GM18526 (cell line): ENCODE measurements around the gene ZNF280A.

ENCODE experiments used
- POLR2A ChIP-seq: IDR thresholded peaks from 3 replicates; pipeline ENCODE4 v1.6.1; 2011; ENCODE audit not compliant: insufficient read length; ENCODE audit errors: extremely low read depth

The ZNF280A gene

GRCh38 chr22:22527312-22527711, 7.2 kb upstream of the ZNF280A start:
- no peak for TF ChIP-seq POLR2A

GRCh38 chr22:22526125-22526912, 6.2 kb upstream of the ZNF280A start:
- TF ChIP-seq POLR2A = no peak

DNA sequence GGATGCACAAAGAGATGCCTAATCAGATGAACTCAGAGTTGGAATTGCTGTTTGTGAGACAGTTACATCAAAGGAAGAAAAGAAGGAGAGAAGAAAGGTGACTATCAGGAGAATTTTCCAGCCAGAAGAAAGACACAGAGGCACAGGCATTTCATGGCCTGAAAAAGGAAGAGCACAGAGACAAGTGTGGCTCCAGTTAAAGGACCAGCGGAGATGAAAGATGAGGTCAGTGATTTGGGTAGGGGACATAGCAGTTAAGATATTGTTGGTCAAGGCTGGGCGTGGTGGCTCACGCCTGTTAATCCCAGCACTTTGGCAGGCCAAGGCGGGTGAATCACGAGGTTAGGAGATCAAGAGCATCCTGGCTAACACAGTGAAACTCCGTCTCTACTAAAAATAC, 3.4 kb upstream of the ZNF280A start:
- TF ChIP-seq POLR2A = no peak

GRCh38 chr22:22521631-22522030, 1.6 kb upstream of the ZNF280A start:
- TF ChIP-seq POLR2A = no peak

- TF ChIP-seq POLR2A = no peak
Measured at GRCh38 chr22:22520667-22521602, 865 bp upstream of the ZNF280A start.

DNA sequence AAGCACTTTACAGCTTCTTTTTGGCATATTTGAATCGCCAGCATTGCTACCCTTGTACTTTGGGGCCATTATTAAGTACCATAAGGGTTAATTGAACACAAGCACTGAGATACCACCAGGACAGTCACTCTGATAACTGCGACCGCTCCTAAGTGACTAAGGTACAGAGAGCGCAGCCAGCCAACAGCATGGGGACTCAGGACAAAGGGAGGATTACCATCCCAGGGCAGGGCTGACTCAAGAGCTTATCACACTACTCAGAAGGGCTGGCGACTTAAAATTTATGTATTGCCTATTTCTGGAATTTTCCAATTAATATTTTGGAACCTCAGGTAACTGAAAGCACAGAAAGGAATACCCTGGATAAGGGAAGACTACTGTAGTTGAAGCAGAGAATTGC, 479 bp downstream of the ZNF280A start:
- TF ChIP-seq POLR2A = no peak

DNA sequence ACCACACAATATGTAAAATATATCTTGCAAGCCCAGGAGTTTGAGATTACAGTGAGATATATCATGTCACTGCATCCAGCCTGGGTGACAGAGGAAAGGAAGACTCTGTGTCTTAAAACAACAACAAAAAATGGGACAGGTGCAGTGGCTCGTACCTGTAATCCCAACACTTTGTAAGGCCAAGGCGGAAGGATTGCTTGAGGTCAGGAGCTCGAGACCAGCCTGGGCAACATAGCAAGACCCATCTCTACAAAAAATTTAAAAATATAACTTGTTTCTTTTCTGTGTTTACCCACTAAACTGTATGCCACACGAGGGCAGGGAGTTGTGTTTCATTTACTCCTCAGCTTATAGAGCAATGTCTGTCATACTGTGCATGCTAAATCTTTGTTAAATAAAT, 3.1 kb downstream of the ZNF280A start:
- TF ChIP-seq POLR2A = no peak

DNA sequence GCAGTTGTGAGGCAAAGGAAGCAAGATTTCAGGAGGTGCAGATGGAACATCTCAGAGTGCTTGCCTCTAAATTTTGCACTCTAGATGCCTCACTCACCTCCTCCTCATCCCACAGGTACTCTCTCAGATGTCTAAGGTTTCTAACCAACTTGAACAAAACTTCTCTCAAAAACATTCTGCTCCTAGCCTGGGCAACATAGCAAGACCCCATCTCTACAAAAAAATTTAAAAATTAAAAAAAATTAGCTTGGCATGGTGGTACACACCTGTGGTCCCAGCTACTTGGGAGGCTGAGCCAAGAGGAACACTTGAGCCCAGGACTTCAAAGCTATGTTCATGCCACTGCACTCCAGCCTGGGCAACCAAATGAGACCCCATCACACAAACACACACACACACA, 4.2 kb downstream of the ZNF280A start:
- no peak for TF ChIP-seq POLR2A

GRCh38 chr22:22513619-22514018, 6.5 kb downstream of the ZNF280A start:
- no peak for TF ChIP-seq POLR2A

DNA sequence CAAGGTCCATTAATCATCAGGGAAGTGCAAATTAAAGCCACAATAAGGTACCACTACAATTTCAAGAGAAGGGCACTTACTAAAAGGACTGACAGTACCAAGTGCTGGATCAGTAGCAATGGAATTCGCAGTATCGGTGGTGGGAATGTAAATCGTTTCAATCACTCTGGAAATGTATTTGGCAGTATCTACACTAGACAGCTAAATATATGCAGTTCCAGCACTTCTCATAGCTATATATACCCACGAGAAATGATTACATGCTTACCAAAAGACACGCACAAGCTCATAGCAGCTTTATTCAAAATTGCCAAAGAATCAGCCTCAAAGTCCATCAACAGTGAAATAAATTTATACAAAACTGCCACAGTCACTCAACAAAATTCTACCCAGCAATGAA, 7.1 kb downstream of the ZNF280A start:
- TF ChIP-seq POLR2A = no peak

DNA sequence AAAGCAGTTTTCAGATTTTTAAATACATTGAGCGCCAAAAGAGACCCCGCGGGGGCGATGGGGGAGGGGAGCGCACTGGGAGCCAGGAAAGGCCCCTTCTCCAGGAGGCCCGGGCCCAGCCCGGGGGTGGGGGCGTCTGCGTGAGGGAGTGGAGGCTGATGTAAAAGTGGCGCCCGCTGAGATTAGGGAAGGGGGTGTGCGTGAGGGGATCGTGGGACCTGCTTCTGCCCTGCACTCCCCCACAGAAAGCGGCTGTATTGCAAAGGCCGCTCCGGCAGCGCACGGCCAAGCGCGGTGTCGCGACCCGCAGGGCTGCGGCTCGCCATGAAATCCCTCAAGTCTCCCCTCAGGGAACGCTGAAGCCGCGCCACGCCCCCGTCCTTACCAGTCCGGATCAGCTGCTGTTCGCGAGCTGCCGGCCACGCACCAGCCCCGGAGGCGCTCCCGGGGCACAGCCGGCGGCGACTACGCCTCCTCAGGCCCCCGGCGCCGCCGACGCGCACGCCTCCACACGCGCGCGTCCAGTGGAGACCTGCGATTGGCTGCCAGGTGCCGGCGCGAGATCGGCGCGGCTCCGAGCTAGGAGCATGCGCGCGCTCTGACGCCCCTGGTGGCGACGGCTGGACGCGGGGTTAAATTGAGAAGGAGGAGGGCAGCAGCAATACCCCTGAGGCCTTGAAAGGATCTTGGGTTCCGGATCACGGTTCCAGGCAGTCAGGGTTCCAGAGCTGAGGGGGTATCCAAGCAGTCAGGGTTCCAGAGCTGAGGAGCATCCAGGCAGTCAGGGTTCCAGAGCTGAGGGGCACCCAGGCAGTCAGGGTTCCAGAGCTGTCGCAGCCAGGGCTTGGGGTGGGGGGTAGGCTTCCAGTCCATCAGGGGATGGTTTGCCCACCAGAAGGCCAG, 11.5 kb downstream of the ZNF280A start, which contains the start of gene ZNF280B:
ZNF280B (minus strand) TSS at position 469 of the 903 bp plus-strand sequence. CDS start 19,344 bp downstream, outside the sequence.
- TF ChIP-seq POLR2A = no peak

DNA sequence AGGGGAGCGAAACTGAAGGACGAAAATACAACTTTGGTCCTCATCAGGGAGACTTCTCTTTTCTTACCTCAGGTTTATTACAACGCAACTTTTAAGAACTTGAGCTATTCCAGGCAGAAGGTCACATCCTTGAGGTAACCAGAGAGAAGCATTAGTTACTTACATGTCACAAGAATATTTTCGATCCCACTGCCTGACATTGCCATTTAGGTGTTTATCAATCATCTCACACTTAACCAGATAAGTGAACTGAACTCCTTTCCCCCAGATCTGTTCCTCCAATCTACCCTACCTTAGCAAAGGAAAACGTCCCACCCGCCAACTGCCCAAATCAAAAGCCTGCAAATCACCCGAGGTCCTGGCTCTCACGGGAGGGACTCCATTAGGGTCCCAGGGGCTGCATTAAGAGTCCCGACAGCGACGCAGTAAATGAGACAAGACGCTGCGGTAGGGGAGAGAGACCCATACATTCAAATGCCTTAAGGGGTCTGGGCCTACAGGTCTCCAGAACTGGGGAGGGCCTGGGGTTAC, 12.3 kb downstream of the ZNF280A start:
- no peak for TF ChIP-seq POLR2A

- no peak for TF ChIP-seq POLR2A
Measured at GRCh38 chr22:22506736-22507135, 13.3 kb downstream of the ZNF280A start.

DNA sequence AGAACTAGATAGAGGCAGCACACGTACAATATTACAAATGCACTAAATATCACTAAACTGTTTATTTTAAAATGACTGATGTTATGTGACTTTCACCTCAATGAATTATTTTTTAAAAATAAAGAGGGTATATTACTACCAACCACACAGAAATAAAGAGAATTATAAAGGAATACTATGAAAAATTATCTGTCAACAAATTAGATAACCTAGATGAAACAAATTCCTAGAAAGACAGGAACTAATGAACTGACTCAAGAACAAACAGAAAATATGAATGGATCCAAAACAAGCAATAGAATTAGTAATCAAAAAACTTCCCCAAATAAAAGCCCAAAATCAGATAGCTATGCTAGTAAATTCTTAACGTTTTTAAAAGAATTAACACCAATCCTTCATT, 21.8 kb downstream of the ZNF280A start:
- TF ChIP-seq POLR2A = no peak

- no peak for TF ChIP-seq POLR2A
Measured at GRCh38 chr22:22488736-22489135, 31.3 kb downstream of the ZNF280A start.

- no peak for TF ChIP-seq POLR2A
Measured at GRCh38 chr22:22487869-22488597, 32.0 kb downstream of the ZNF280A start.
